ENCODE measurements around the gene DPF3.

The DPF3 gene

DNA sequence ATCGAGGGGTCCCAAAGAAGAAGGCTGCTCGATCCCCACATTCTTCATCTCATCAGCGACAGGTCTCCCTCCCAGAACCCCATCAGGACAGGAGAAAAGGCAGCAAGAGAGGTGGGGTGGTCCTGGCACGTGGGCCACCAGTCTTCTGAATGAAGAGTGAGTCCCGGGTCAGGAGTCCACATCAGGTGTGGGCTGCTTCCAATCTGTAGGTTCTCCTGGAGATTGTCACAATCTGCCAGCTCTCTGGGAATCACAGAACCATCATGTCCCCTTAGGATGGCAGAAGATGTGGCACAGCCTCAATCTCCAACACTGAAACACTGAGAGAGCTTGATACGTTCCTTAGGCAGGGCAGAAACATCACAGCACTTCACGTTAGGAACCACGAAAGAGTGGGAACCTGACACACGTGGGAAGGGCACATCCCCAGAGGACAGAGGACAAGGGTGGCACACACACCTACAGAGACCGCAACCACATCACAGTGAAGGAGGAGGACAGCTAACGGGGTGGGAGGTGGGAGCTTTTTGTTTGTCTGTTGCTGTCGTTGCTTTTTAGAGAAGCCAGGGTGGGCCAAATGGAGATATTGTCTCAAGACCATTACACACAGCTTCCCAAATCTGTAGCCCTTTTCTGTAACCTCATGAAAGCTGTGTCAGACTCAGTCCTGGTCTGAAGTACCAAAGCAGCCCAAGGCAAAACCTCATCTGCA is 284.5 kb downstream of the DPF3 start:
- no peak for DNase-seq

DNA sequence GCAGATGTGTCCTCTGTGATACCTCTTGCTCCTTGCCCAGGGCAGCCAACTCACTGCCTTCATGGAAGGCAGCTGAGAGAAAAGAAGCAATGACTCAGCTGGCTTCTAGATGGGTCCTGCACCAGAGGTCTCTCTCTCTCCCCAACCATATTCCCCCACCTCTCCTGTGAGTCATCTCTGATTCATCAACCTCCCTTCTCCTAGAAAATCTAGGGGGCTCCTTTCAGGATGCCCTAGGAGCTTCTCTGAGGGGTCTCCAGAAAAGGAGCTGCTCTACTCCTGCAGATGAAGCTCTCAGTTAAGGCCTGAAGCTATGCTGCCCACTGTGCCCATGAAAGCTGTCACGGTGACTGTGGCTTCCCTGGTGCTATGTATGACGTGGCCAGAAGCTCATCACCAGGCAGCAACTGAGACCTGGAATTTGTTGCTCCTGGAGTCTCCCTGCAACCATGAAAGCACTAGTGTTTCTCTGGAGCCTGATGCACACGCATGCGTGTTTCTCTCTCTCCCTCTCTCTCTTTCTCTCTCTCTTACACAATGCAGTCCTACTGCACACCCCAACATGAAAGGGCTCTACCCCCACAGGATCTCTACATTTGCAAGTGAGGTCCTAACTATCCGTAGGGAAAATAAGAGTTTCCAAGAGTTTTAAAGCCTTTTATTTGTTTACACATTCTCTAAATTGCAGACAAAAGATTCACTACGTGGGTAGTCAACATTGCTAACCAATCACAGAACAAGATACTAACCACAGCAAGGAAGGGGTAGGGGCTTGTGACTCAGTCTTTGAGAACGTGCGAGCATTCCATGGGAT is 285.3 kb downstream of the DPF3 start:
- DNase-seq, result no peak

GRCh38 chr14:72607386-72608130 is 286.3 kb downstream of the DPF3 start:
- DNase-seq, result no peak

DNA sequence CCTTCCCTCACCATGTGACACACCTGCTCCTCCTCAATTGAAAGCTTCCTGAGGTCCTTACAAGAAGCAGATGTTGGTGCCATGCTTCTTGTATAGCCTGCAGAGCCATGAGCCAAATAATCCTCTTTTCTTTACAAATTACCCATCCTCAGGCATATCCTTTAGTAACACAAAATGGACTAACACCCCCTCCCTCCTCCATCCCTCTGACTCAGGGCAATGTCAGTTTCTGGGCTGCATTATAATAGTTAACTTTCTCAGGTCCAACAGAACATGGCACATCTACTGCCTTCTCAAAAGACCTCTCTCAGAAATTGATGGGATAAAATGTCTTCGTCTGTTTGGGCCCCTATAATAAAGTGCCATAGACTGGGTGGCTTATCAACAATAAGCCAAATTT is 287.0 kb downstream of the DPF3 start:
- no peak for DNase-seq

DNA sequence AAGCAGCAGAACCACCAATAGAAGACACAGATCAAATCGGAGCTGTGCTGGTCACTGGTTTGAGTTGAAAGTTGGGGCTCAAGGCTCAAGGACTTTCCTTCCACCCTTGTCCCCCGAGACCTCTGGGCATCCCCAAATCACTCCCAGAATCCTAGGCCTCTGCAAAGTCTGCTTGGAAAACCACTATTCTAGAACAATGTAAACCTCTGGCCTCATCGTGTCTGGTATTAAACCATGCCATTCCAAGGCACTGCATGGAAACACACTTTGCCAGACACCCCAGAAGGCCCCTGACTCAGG is 288.0 kb downstream of the DPF3 start:
- DNase-seq, result no peak

- no peak for DNase-seq
These were observed 288.6 kb downstream of the DPF3 start for GRCh38 chr14:72605096-72605920.

- no peak for DNase-seq
These were observed 289.8 kb downstream of the DPF3 start for GRCh38 chr14:72604133-72604532.

DNA sequence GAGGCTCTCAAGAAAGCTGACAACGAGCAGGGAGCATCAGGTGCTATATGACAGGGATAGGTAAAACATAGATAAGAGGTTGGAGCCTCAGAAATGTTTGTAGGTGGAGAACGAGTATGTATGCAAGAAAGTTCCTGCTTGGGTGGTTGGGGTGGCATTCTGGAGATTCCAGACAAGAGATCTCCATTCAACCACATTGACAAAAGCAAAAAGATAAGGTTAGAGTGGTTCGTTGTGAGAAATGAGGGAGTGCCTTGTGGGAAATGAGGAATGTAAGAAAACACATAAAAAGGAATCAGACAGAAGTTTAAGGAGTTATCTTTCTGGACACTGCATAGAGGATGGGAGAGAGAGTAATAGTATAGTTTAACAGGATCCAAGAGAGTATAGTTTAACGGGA is 290.3 kb downstream of the DPF3 start:
- no peak for DNase-seq

GRCh38 chr14:72600551-72601330 is 293.2 kb downstream of the DPF3 start:
- no peak for DNase-seq

DNA sequence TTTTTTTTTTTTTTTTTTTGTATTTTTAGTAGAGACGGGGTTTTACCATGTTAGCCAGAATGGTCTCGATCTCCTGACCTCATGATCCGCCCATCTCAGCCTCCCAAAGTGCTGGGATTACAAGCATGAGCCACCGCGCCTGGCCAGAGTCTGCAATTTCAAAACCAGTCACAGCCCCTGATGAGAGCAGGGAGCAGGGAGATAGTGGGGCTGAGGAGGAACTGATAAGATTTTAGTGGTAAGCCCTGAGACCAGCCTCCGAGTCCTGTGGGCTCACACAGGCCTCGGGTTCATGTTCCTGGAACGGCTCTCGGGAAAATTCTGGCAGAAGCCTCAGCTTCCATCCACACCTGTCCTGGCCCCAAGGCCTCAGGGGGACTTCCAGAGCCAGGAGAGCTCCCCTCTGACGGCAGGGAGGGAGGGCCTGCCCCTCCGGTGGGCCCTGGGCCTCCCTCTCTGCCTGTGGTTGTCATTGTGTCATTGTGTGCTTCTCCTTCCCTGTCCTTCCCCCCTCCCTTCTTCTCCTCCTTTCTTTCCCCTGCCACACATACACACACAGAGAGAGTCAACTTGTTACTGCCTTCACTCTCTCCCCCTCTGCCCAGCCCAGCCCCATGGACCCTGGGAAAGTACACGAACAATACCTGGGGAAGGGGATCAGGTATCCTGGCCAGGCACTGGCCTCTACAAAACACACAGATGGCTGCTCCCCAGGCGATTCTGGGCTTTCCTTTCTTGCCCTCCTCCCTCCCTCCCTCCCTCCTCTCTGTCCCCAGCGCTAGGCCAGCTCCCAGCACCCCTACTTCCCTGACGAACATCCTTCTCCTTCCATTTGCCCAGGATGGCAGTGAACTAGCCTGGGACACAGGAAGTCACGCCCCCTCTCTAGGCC is 294.1 kb downstream of the DPF3 start:
- no peak for DNase-seq

- no peak for DNase-seq
These were observed 295.6 kb downstream of the DPF3 start for GRCh38 chr14:72598306-72598705.

- DNase-seq, result no peak
These were observed 296.4 kb downstream of the DPF3 start for GRCh38 chr14:72597252-72598233.

- no peak for DNase-seq
These were observed 298.6 kb downstream of the DPF3 start for GRCh38 chr14:72595152-72595862.

GRCh38 chr14:72594099-72594901 is 299.6 kb downstream of the DPF3 start:
- DNase-seq, result no peak

GRCh38 chr14:72591391-72591790 is 302.5 kb downstream of the DPF3 start:
- DNase-seq, result no peak

- no peak for DNase-seq
These were observed 303.3 kb downstream of the DPF3 start for GRCh38 chr14:72590577-72590976.

DNA sequence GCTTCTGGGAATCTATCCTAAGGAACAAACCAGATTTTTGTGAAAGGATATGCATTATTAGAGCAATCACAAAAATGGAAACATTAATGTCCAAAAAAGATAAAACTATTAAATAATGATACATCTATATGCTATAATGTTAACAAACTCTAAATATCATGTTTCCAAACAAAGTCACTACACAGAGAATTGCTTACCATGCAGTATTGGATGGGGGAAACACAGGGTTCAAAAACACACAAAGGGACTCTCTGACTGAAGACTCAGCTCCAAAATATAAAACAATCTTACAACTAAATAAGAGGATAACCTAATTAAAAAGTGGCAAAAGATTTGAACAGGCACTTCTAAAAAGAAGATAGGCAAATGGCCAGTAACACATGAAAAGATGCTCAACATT is 304.2 kb downstream of the DPF3 start:
- no peak for DNase-seq

GRCh38 chr14:72588521-72588920 is 305.4 kb downstream of the DPF3 start:
- DNase-seq, result no peak

All from stimulated activated CD4-positive, alpha-beta T cell treated with anti-CD3 and anti-CD28 coated beads, Interleukin-12 subunit alpha, Interleukin-12 subunit beta, amount 100 ng/mL, for 4 hours (primary cell).